CD4-positive, alpha-beta T cell (primary cell): ENCODE data around the gene TGIF2. TPM values are rescaled to one million over a fixed set of nuclear protein-coding genes. Genes with fewer than 3 reads are reported as not detected.
A peak's percentile ranks its signal among the peaks of the same experiment; 100 is the strongest.

Experiments used
- ATAC-seq: fragments of 200-7000 bp; cut with Tn5 transposase; one replicate; pipeline ENCODE4 v1.10.0; 2022; ENCODE audit warnings: mild to moderate bottlenecking; ENCODE audit not compliant: poor library complexity
- CTCF ChIA-PET: fragments of 350-600 bp; sonication (Branson Sonifier 250); formaldehyde crosslinking; loops from one replicate; lab custom pipeline; 2021; ENCODE audit warnings: antibody characterized with exemption, inconsistent platforms; lab: Charles Lee
- POLR2A ChIA-PET: fragments of 350-600 bp; sonication (Branson Sonifier 250); formaldehyde crosslinking; loops from one replicate; lab custom pipeline; 2021; ENCODE audit warnings: antibody characterized with exemption, inconsistent platforms; lab: Charles Lee
- DNase-seq, 14 experiments: peaks; one replicate each; pipeline ENCODE4 v3.0.0-alpha.2; 2013 to 2020; ENCODE audit warnings: mixed read lengths in 2 of 14
- H3K27ac ChIP-seq, 2 donors: one replicate each; pipeline versions ENCODE4 v1.5.1 to v1.7.0; 2013; ENCODE audit warnings: low read length in 2 of 2, low read depth in 1 of 2, mild to moderate bottlenecking in 1 of 2
- H3K27me3 ChIP-seq, 2 experiments: 1 replicate in 1 of 2; 2 replicates in 1 of 2; pipeline versions ENCODE4 v1.6.1 to v1.7.0; 2013; ENCODE audit warnings: low read length in 2 of 2, control low read depth in 1 of 2, mild to moderate bottlenecking in 1 of 2, moderate library complexity in 1 of 2; ENCODE audit not compliant: insufficient read depth in 2 of 2, control insufficient read depth in 1 of 2
- H3K36me3 ChIP-seq: one replicate; pipeline ENCODE4 v1.6.1; 2013; ENCODE audit warnings: low read length, control low read depth; ENCODE audit not compliant: insufficient read depth
- H3K4me1 ChIP-seq: one replicate; pipeline ENCODE4 v1.6.1; 2013; ENCODE audit warnings: low read length, control low read depth; ENCODE audit not compliant: insufficient read depth
- H3K4me3 ChIP-seq: one replicate; pipeline ENCODE4 v1.5.1; 2013; ENCODE audit warnings: mild to moderate bottlenecking, low read length, moderate library complexity
- H3K9me3 ChIP-seq, 2 experiments: 1 replicate in 1 of 2; 2 replicates in 1 of 2; pipeline versions ENCODE4 v1.6.1 to v1.7.0; 2013; ENCODE audit warnings: low read length in 2 of 2, mild to moderate bottlenecking in 2 of 2, control low read depth in 1 of 2, moderate library complexity in 1 of 2; ENCODE audit not compliant: control insufficient read depth in 1 of 2, insufficient read depth in 1 of 2
- H3K27ac Mint-ChIP-seq: one replicate; pipeline ENCODE4 v1.8.0; 2020; ENCODE audit warnings: mixed read lengths
- H3K27me3 Mint-ChIP-seq: one replicate; pipeline ENCODE4 v1.8.0; 2021; ENCODE audit warnings: mixed read lengths
- H3K36me3 Mint-ChIP-seq: one replicate; pipeline ENCODE4 v1.8.0; 2021; ENCODE audit warnings: low read depth, mixed read lengths
- H3K4me1 Mint-ChIP-seq: one replicate; pipeline ENCODE4 v1.8.0; 2021; ENCODE audit warnings: low read depth, mixed read lengths
- H3K4me3 Mint-ChIP-seq: one replicate; pipeline ENCODE4 v1.8.0; 2020; ENCODE audit warnings: mild to moderate bottlenecking, mixed read lengths
- H3K9me3 Mint-ChIP-seq: one replicate; pipeline ENCODE4 v1.8.0; 2020; ENCODE audit warnings: mixed read lengths
- intact Hi-C, 2 experiments: fragments of 100-400 bp; cut with DNase I in 1 of 2; cut with micrococcal nuclease in 1 of 2; formaldehyde crosslinking; loops; one replicate each; pipeline versions ENCODE4 v1.15.1 to v1.9.0; 2023 to 2025; cut with DNase I, micrococcal nuclease
- total RNA-seq, 174 experiments: library from RNA in 2 of 174; stranded (reverse) in 2 of 174; gene quantifications; one replicate each; pipeline ENCODE4 v1.2.3 and lab custom pipeline; 2021 to 2026
- TF ChIP-seq, protein P1 (sequence below): fragments of 200-600 bp; IDR thresholded peaks from one replicate; pipeline ENCODE4 v1.8.0; 2022; ENCODE audit warnings: antibody characterized with exemption, mild to moderate bottlenecking

Gene TGIF2
- total RNA-seq, 2 experiments from 2014 or later, result 29.2 to 34.5 TPM

DNA sequence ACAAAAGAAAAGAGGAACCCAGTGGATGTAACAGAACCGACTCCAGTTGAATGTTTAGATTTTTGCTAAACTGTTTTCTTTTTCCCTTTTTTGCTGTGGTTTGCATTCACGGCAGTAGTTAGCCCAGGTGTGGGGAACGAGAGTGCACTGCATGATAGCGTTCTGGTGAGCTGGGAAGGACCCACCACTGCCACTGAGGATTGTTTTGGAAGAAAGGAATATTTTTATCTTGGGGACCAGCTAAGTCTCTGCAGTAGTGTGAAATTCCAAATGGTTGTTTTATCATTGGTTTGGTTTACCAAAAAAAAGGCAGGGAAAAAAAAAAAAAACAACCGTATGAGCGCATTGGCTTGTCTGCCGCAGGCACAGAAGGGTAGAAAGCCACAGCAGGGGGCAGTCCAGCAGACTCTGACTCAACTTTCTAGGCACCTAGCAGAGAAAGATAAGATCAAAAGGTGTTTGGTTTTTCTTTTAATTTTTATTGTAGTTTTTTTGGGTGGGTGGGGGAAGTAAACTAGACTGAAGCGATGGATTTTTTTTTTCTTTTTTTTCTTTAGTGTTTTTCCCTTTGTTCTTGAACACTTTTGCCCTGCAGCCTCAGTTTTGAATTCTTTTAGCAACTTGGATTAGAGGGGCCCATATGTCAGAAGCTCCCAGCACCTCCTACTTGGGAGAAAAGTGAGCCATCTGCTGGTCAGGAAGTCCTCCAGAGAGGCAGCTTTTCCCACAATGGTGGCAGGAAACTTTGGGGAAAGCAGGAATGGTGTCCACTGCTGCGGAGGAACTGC, 18.7 kb downstream of the TGIF2 start:
- Mint-ChIP-seq H3K27ac (peak overlapping the region; percentile 95), H3K4me3 (peak overlapping the region; percentile 63), H3K27me3 (no peaks in the 10 kb centered on the region), H3K4me1 (peaks cover 52% of the 10 kb centered on the region), H3K36me3 (peaks cover 53% of the 10 kb centered on the region), H3K9me3 (no peaks in the 10 kb centered on the region)
- H3K4me3 ChIP-seq, result no peak overlapping the region
- peaks cover 69% of the 10 kb centered on the region for H3K4me1 ChIP-seq
- no peaks in the 10 kb centered on the region for H3K27me3 ChIP-seq
- CTCF ChIA-PET, result interaction anchor here (0.7 to 7.6 kb wide), 5 partner anchors 13 to 54 kb away, joined by 3 to 68 read pairs (median 4); partner anchors contain the start of genes RAB5IF, SLA2 and TGIF2
- peak overlapping the region in 1 of 2 donors; percentile 54 for H3K27ac ChIP-seq
- TF ChIP-seq, protein P1, sequence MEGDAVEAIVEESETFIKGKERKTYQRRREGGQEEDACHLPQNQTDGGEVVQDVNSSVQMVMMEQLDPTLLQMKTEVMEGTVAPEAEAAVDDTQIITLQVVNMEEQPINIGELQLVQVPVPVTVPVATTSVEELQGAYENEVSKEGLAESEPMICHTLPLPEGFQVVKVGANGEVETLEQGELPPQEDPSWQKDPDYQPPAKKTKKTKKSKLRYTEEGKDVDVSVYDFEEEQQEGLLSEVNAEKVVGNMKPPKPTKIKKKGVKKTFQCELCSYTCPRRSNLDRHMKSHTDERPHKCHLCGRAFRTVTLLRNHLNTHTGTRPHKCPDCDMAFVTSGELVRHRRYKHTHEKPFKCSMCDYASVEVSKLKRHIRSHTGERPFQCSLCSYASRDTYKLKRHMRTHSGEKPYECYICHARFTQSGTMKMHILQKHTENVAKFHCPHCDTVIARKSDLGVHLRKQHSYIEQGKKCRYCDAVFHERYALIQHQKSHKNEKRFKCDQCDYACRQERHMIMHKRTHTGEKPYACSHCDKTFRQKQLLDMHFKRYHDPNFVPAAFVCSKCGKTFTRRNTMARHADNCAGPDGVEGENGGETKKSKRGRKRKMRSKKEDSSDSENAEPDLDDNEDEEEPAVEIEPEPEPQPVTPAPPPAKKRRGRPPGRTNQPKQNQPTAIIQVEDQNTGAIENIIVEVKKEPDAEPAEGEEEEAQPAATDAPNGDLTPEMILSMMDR, result peak; percentile 59
- peak in 11 of 14 experiments; percentile 27 to 88 (median 55) for DNase-seq
- intact Hi-C loops, result loop anchor here in 1 of 2 experiments (1.0 to 10.0 kb wide), 2 partner anchors 34 to 387 kb away; no protein-coding TSS in a partner anchor
- POLR2A ChIA-PET, result interaction anchor here (0.5 to 3.1 kb wide), 6 partner anchors 13 to 232 kb away, joined by 3 to 16 read pairs (median 8); partner anchors contain the start of genes RAB5IF and TGIF2
- H3K36me3 ChIP-seq, result peaks cover 20% of the 10 kb centered on the region
- H3K9me3 ChIP-seq, result no peaks in the 10 kb centered on the region
- peak; percentile 51 for ATAC-seq

DNA sequence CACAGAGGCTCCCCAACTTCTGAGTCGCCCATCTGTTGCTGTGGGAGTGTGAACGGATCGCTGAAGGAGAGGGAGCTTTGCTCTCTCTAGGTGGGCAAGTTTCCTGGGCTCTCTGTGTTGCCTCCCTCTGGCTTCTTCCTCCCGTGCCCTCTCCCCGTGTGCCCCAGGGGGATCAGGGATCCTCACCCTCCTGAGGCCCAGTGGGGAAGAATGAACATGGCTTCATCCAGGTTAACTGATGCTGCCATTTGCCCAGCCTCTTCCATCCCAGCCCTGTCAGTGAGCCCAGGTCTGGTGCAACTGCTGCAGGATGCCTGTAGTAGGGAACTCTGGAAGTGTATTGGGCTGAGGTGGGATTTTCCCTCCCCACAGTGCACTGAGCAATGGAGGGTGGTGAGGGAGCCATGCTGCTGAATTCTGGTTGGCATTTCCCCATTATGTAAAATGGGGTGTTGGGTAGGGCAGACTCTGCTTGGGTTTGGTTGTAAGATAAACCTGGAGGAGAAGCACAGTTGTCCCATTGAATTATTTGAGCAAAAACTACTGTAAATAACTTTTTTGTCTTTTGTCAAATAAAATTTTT, 20.0 kb downstream of the TGIF2 start:
- H3K36me3 Mint-ChIP-seq, result peaks cover 44% of the 10 kb centered on the region
- H3K4me1 ChIP-seq, result peaks cover 57% of the 10 kb centered on the region
- no peaks in the 10 kb centered on the region for H3K9me3 ChIP-seq
- ATAC-seq (no peak), DNase-seq (peak in 2 of 14 experiments; percentile 35 to 39)
- H3K9me3 Mint-ChIP-seq, result no peaks in the 10 kb centered on the region
- ChIA-PET POLR2A (interaction anchor here (0.9 to 7.6 kb wide), 5 partner anchors 12 to 36 kb away, joined by 4 to 115 read pairs (median 15); partner anchors contain the start of genes RAB5IF and TGIF2), CTCF (interaction anchor here (0.6 to 7.6 kb wide), 4 partner anchors 12 to 29 kb away, joined by 3 to 68 read pairs (median 14); partner anchors contain the start of genes RAB5IF and TGIF2)
- H3K27ac Mint-ChIP-seq, result peak overlapping the region; percentile 95
- no peak overlapping the region for H3K4me3 ChIP-seq
- peak overlapping the region; percentile 54 to 62 for H3K27ac ChIP-seq
- TF ChIP-seq, protein P1, result no peak
- peaks cover 14% of the 10 kb centered on the region for H3K36me3 ChIP-seq
- H3K4me3 Mint-ChIP-seq, result peak overlapping the region; percentile 30
- no peaks in the 10 kb centered on the region for H3K27me3 Mint-ChIP-seq
- peaks cover 45% of the 10 kb centered on the region for H3K4me1 Mint-ChIP-seq
- no peaks in the 10 kb centered on the region for H3K27me3 ChIP-seq
- intact Hi-C loops, result loop anchor here in 1 of 2 experiments (10.0 kb wide), 1 partner anchor 389 kb away; no protein-coding TSS in a partner anchor

DNA sequence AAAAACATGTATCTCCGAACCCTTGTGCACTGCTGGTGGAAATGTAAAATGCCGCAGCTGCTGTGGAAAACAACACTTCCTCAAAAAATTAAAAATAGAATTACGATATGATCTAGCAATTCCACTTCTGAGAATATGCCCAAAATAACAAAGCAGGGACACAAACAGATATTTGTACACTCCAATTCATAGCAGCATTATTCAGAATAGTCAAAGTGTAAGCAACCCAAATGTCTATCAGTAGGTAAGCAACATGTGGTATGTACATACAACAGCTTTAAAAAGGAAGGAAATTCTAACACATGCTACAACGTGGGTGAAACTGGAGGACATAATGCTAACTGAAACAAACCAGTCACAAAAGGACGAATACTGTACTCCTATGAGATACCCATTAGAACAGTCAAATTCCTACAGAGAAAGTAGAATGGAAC, 26.5 kb downstream of the TGIF2 start:
- Mint-ChIP-seq H3K9me3 (no peaks in the 10 kb centered on the region), H3K4me1 (peaks cover 26% of the 10 kb centered on the region), H3K4me3 (peak overlapping the region; percentile 25), H3K27me3 (no peaks in the 10 kb centered on the region), H3K36me3 (peaks cover 5% of the 10 kb centered on the region), H3K27ac (peak overlapping the region; percentile 61)
- TF ChIP-seq, protein P1, result no peak
- intact Hi-C loops, result loop anchor here in 1 of 2 experiments (10.0 kb wide), 1 partner anchor 395 kb away; no protein-coding TSS in a partner anchor
- ATAC-seq, result no peak
- no peak for DNase-seq
- Histone ChIP-seq H3K27me3 (no peaks in the 10 kb centered on the region), H3K27ac (no peak overlapping the region), H3K9me3 (no peaks in the 10 kb centered on the region), H3K36me3 (no peaks in the 10 kb centered on the region), H3K4me1 (peaks cover 27% of the 10 kb centered on the region), H3K4me3 (no peak overlapping the region)
- ChIA-PET CTCF (interaction anchor here (1.0 to 1.6 kb wide), 2 partner anchors 9 to 13 kb away, joined by 3 to 4 read pairs; no protein-coding TSS in a partner anchor), POLR2A (interaction anchor here (1.3 to 7.6 kb wide), 2 partner anchors 25 to 45 kb away, joined by 3 to 115 read pairs; partner anchors contain the start of gene TGIF2)
